LNCAP (cell line): ENCODE measurements around the gene LEKR1.
A peak's percentile ranks its signal among the peaks of the same experiment; 100 is the strongest.

Experiments used
- TF ChIP-seq, protein P1 (sequence below): fragments of 450-650 bp; IDR thresholded peaks from 2 replicates; pipeline ENCODE4 v1.5.1; 2017; ENCODE audit warnings: mild to moderate bottlenecking

The LEKR1 gene

DNA sequence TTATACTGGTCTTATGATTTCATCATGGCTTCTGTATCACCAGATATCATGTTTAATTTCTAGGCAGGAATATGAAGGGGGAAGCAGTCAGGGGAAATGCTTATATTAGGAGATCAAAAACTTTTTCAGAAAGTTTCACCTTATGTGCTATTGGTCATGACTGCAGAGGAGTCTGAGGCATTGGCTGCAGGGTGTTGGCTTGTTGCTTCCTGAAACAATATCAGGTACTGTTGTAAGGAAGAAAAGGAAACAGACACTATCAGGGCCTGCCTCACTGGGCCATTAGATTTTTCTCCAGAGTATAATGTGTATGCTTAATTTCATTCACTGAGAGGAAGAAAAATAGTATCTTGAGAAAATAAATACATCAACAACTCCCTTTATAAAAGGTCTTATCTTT lies 34.7 kb downstream of the LEKR1 start:
- TF ChIP-seq, protein P1, sequence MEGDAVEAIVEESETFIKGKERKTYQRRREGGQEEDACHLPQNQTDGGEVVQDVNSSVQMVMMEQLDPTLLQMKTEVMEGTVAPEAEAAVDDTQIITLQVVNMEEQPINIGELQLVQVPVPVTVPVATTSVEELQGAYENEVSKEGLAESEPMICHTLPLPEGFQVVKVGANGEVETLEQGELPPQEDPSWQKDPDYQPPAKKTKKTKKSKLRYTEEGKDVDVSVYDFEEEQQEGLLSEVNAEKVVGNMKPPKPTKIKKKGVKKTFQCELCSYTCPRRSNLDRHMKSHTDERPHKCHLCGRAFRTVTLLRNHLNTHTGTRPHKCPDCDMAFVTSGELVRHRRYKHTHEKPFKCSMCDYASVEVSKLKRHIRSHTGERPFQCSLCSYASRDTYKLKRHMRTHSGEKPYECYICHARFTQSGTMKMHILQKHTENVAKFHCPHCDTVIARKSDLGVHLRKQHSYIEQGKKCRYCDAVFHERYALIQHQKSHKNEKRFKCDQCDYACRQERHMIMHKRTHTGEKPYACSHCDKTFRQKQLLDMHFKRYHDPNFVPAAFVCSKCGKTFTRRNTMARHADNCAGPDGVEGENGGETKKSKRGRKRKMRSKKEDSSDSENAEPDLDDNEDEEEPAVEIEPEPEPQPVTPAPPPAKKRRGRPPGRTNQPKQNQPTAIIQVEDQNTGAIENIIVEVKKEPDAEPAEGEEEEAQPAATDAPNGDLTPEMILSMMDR, result no peak

DNA sequence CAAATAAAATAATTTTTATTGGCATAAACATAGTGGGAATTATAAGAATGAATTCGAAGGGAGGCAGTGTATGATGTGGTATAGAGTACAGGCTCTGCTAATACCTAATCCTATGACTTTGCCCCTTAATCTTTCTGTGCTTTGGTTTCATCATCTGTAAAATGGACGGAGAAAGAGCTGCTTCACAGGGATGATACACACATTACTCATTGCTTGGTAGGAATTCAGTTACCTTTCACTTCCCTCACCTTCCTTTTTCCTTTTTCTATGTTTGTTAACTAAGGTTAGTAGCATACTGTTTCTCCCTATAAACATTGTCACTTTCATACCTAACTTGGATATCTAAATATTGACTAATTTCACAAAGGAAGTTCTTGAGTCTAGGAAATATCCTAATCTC lies 36.2 kb downstream of the LEKR1 start:
- TF ChIP-seq, protein P1, result no peak

GRCh38 chr3:156865732-156866131 lies 39.6 kb downstream of the LEKR1 start:
- TF ChIP-seq, protein P1, result peak; percentile 48; the same call in 1 of the 2 replicates

GRCh38 chr3:156867174-156867573 lies 41.0 kb downstream of the LEKR1 start:
- TF ChIP-seq, protein P1, result no peak

DNA sequence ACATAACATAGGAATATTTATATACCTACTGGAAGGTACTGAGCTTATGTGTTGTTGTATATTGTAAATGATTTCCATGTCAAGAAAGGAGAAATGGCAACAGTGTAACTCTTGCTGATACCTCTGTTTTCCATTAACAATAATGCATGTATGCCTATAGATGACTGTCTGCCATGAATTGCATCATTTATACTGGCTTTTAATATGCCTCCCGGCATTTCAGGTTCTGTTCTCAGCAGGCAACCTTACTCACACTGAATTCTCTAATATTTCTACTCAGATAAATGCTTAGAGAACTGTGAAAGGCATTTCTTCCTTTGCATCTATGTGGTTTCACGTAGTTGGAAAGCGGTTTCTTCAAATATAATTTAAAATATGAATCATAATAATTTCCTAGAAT lies 41.8 kb downstream of the LEKR1 start:
- TF ChIP-seq, protein P1, result no peak

- TF ChIP-seq, protein P1, result no peak
Measured at GRCh38 chr3:156873906-156874305, 47.8 kb downstream of the LEKR1 start.

DNA sequence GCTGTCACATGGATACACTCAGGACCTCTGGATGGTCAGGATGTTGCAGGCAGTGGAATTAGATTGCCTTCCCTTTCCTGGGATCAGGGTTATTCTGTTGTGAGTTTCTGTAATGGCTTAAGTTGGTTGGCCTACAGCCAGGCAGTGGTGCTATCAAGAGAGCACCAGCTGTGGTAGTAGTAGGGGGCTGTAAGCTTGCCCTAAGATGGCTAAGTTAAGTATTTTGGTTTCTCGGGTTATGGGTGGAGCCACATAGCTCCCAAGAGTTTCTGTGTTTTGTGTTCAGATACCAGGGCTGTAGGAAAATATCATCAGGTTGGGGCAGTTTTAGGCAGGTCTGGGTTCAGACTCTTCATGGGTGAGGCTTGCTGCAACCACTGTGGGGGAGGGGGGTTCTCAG lies 59.6 kb downstream of the LEKR1 start:
- TF ChIP-seq, protein P1, result no peak

DNA sequence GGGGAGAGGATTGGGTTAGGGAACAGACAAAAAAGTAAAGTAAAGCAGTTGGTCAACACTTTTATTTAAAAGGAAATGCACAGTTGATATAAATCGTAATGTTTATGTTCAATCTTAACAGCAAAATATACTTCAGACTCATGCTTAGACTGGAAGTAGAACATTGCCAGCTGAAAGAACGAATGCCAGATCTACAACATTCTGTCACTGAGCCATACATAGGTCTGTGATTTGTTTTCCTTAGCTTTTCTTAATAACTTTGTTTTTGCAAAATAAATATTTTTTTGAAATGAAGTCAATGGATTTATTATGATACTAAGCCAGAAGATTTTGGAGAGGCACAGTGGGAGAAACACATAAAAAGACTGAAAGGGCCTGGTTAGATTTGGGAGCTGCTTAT lies 62.0 kb downstream of the LEKR1 start:
- TF ChIP-seq, protein P1, result no peak
